HepG2 (cell line): ENCODE results near the gene TRAPPC3. TPM values are rescaled to one million over a fixed set of nuclear protein-coding genes. Genes with fewer than 3 reads are reported as not detected.

Experiments
- AGO2 ChIP-seq: fragments of 200-400 bp; formaldehyde crosslinking; optimal IDR thresholded peaks from 2 replicates; pipeline ENCODE3; 2017; ENCODE audit warnings: mild to moderate bottlenecking, low read depth, low read length, moderate library complexity
- DNMT3B ChIP-seq: conservative IDR thresholded peaks from 2 replicates; pipeline ENCODE4 v1.6.1; 2016; ENCODE audit warnings: missing biosample characterization, control low read depth
- EZH2 ChIP-seq: conservative IDR thresholded peaks from 2 replicates; pipeline ENCODE4 v1.6.1; 2012; ENCODE audit warnings: mild to moderate bottlenecking, low read depth, low read length, moderate library complexity
- GZF1 ChIP-seq: sonication (generic); formaldehyde crosslinking; IDR thresholded peaks from 2 replicates; pipeline ENCODE4 v1.5.1; 2020; ENCODE audit warnings: mild to moderate bottlenecking, missing genetic modification reagents
- HNRNPK ChIP-seq: fragments of 200-400 bp; formaldehyde crosslinking; IDR thresholded peaks from 2 replicates; pipeline ENCODE4 v1.6.1; 2018; ENCODE audit warnings: low read length, low read depth, moderate library complexity, mild to moderate bottlenecking; ENCODE audit not compliant: poor library complexity, severe bottlenecking
- IRF2 ChIP-seq: IDR thresholded peaks from 2 replicates; pipeline ENCODE4 v1.6.1; 2018; ENCODE audit warnings: missing genetic modification reagents, missing compliant biosample characterization
- KLF6 ChIP-seq: IDR thresholded peaks from 2 replicates; pipeline ENCODE4 v1.8.0; 2016; ENCODE audit warnings: missing biosample characterization, missing genetic modification reagents
- MATR3 ChIP-seq: sonication (generic); formaldehyde crosslinking; IDR thresholded peaks from 2 replicates; pipeline ENCODE4 v1.4.0; 2020; ENCODE audit warnings: missing genetic modification reagents
- MIXL1 ChIP-seq: IDR thresholded peaks from 2 replicates; pipeline ENCODE4 v1.6.1; 2016
- NR1H2 ChIP-seq: sonication (generic); formaldehyde crosslinking; IDR thresholded peaks from 2 replicates; pipeline ENCODE4 v1.8.1; 2022; ENCODE audit warnings: low read depth, missing genetic modification reagents, borderline replicate concordance
- RXRA ChIP-seq: sonication (generic); formaldehyde crosslinking; IDR thresholded peaks from 2 replicates; pipeline ENCODE4 v1.5.1; 2020; ENCODE audit warnings: missing genetic modification reagents
- THYN1 ChIP-seq: sonication (generic); formaldehyde crosslinking; IDR thresholded peaks from 2 replicates; pipeline ENCODE4 v1.8.1; 2023; ENCODE audit warnings: low read depth, mild to moderate bottlenecking, moderate library complexity, missing genetic modification reagents, borderline replicate concordance
- XBP1 ChIP-seq: sonication (generic); formaldehyde crosslinking; IDR thresholded peaks from 2 replicates; pipeline ENCODE4 v1.5.0; 2020; ENCODE audit warnings: missing genetic modification reagents
- XRCC5 ChIP-seq: fragments of 200-400 bp; formaldehyde crosslinking; optimal IDR thresholded peaks from 2 replicates; pipeline ENCODE3; 2017; ENCODE audit warnings: mild to moderate bottlenecking, low read length
- ZNF296 ChIP-seq: sonication (generic); formaldehyde crosslinking; conservative IDR thresholded peaks from 2 replicates; pipeline ENCODE4 v1.5.0; 2020; ENCODE audit warnings: mild to moderate bottlenecking, missing genetic modification reagents
- ZNF543 ChIP-seq: sonication (generic); formaldehyde crosslinking; IDR thresholded peaks from 2 replicates; pipeline ENCODE4 v1.4.0; 2020; ENCODE audit warnings: mild to moderate bottlenecking, missing genetic modification reagents
- ZNF567 ChIP-seq: sonication (generic); formaldehyde crosslinking; IDR thresholded peaks from 2 replicates; pipeline ENCODE4 v1.8.1; 2023; ENCODE audit warnings: mild to moderate bottlenecking, missing genetic modification reagents, borderline replicate concordance
- ZNF678 ChIP-seq: sonication (generic); formaldehyde crosslinking; IDR thresholded peaks from 2 replicates; pipeline ENCODE4 v1.4.0; 2020; ENCODE audit warnings: mild to moderate bottlenecking, missing genetic modification reagents
- ZNF709 ChIP-seq: sonication (generic); formaldehyde crosslinking; IDR thresholded peaks from 2 replicates; pipeline ENCODE4 v1.5.0; 2020; ENCODE audit warnings: mild to moderate bottlenecking, missing genetic modification reagents
- ZNF878 ChIP-seq: sonication (generic); formaldehyde crosslinking; IDR thresholded peaks from 2 replicates; pipeline ENCODE4 v1.8.1; 2023; ENCODE audit warnings: mild to moderate bottlenecking, missing genetic modification reagents, moderate library complexity
- polyA plus RNA-seq, 8 experiments: library from polyadenylated mRNA; depleted of rRNA in 3 of 8; stranded (reverse) in 7 of 8; unstranded in 1 of 8; fragments of >200 nt; fragmentation: Illumina TruSeq in 4 of 8; extraction: Trizol in 4 of 8; gene quantifications; 2 replicates each; pipeline versions ENCODE4 v1.2.1 to v1.2.3, GENCODE V29; 2011 to 2016; ENCODE audit warnings: low read depth in 4 of 8, missing spikeins in 1 of 8, mixed read lengths in 1 of 8; ENCODE audit not compliant: insufficient read depth in 1 of 8
- total RNA-seq, 5 experiments: library from RNA; depleted of rRNA; stranded (reverse); fragments of >200 nt; fragmentation: Illumina TruSeq; extraction: Trizol; gene quantifications; 2 replicates each; pipeline ENCODE4 v1.2.3, GENCODE V29; 2016; ENCODE audit warnings: low read depth in 1 of 5
- TF ChIP-seq, protein P1 (sequence below): sonication (generic); formaldehyde crosslinking; IDR thresholded peaks from 2 replicates; pipeline ENCODE4 v1.4.0; 2020; ENCODE audit warnings: low read depth, missing genetic modification reagents
- TF ChIP-seq, protein P2 (sequence below): sonication (generic); formaldehyde crosslinking; IDR thresholded peaks from 2 replicates; pipeline ENCODE4 v1.4.0; 2020; ENCODE audit warnings: missing genetic modification reagents, low read depth, mild to moderate bottlenecking, borderline replicate concordance
- TF ChIP-seq, protein P3 (sequence below): sonication (generic); formaldehyde crosslinking; conservative IDR thresholded peaks from 2 replicates; pipeline ENCODE4 v1.5.0; 2020; ENCODE audit warnings: missing genetic modification reagents

TRAPPC3 gene
- total and polyA plus RNA-seq, 2 of the 13 experiments (the other 11 are each of a cell fraction or from before 2014, with no cell fraction given) = 53.7 to 62.4 TPM

DNA sequence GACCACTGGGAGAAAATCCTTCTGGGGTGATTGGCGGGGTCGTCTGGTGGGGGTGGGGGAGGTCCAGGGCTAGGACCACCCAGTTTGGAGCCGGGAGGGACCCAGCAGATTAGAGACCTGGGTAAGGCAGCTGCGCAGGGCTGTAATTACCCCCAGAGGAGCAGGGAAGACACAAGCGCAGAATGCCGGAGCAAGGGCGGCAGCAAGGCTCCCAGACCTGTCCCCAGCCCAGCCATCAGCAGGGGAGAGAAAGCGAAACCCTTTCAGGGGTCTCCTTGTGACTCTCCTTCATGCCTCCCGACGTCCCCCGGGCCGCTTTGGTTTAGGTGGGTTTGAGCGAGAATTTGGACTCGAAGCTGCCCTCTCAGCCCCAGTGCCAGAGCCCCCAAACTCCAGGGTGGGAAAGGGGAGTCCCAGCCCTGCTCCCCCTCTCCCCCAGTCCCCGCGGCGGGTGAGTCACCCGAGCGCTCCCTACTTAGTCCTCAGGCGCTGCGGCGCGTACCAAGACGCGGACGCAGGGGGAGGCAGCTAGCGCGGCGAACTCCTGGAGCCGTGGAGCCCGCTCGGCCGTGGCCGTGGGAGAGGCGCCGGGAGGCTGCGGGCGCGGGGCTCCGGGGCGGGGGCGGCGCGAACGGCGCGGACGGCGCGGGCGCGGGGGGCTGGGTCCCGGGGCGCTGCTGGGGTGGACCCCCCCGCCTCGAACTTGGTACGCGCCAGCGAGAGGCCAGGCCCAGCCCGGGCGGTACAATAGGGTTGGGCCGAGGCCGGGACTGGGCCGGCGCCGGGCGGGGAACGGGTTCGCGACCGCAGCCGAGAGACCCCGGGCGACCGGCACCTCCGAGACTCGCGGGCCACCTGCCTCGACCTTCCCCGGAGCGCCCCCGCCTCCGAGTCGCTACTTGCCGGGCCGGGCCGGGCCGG lies 6.4 kb upstream of the TRAPPC3 start, which contains the start of gene MAP7D1 (continued):
- TF ChIP-seq MATR3 (CRISPR knock-in tag) (no peak), IRF2 (CRISPR knock-in tag) (0 out of 2 replicates have a peak, but pooled peaks have one; percentile 11), GZF1 (CRISPR knock-in tag) (no peak), ZNF878 (CRISPR knock-in tag) (no peak), HNRNPK (peak; percentile 4), EZH2 (no peak), DNMT3B (no peak), KLF6 (CRISPR knock-in tag) (no peak; the same call in 1 of the 2 replicates), NR1H2 (CRISPR knock-in tag) (no peak), XBP1 (CRISPR knock-in tag) (no peak), ZNF678 (CRISPR knock-in tag) (no peak), RXRA (CRISPR knock-in tag) (no peak), ZNF709 (CRISPR knock-in tag) (no peak), AGO2 (no peak), ZNF296 (CRISPR knock-in tag) (no peak), ZNF567 (CRISPR knock-in tag) (no peak), MIXL1 (CRISPR knock-in tag) (no peak), XRCC5 (no peak), ZNF543 (CRISPR knock-in tag) (no peak), THYN1 (CRISPR knock-in tag) (no peak)
- TF ChIP-seq, protein P1, sequence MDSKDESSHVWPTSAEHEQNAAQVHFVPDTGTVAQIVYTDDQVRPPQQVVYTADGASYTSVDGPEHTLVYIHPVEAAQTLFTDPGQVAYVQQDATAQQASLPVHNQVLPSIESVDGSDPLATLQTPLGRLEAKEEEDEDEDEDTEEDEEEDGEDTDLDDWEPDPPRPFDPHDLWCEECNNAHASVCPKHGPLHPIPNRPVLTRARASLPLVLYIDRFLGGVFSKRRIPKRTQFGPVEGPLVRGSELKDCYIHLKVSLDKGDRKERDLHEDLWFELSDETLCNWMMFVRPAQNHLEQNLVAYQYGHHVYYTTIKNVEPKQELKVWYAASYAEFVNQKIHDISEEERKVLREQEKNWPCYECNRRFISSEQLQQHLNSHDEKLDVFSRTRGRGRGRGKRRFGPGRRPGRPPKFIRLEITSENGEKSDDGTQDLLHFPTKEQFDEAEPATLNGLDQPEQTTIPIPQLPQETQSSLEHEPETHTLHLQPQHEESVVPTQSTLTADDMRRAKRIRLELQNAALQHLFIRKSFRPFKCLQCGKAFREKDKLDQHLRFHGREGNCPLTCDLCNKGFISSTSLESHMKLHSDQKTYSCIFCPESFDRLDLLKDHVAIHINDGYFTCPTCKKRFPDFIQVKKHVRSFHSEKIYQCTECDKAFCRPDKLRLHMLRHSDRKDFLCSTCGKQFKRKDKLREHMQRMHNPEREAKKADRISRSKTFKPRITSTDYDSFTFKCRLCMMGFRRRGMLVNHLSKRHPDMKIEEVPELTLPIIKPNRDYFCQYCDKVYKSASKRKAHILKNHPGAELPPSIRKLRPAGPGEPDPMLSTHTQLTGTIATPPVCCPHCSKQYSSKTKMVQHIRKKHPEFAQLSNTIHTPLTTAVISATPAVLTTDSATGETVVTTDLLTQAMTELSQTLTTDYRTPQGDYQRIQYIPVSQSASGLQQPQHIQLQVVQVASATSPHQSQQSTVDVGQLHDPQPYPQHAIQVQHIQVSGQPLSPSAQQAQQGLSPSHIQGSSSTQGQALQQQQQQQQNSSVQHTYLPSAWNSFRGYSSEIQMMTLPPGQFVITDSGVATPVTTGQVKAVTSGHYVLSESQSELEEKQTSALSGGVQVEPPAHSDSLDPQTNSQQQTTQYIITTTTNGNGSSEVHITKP (CRISPR knock-in tag) = peak; percentile 98
- TF ChIP-seq, protein P2, sequence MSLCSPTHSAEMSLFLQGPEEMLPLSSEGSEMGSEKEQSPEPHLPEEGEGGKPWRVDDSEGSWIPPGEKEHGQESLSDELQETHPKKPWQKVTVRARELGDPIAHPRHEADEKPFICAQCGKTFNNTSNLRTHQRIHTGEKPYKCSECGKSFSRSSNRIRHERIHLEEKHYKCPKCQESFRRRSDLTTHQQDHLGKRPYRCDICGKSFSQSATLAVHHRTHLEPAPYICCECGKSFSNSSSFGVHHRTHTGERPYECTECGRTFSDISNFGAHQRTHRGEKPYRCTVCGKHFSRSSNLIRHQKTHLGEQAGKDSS = no peak; the same call in 1 of the 2 replicates
- TF ChIP-seq, protein P3, sequence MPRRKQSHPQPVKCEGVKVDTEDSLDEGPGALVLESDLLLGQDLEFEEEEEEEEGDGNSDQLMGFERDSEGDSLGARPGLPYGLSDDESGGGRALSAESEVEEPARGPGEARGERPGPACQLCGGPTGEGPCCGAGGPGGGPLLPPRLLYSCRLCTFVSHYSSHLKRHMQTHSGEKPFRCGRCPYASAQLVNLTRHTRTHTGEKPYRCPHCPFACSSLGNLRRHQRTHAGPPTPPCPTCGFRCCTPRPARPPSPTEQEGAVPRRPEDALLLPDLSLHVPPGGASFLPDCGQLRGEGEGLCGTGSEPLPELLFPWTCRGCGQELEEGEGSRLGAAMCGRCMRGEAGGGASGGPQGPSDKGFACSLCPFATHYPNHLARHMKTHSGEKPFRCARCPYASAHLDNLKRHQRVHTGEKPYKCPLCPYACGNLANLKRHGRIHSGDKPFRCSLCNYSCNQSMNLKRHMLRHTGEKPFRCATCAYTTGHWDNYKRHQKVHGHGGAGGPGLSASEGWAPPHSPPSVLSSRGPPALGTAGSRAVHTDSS (CRISPR knock-in tag) = no peak
